ENCODE results near the gene NFKB2.

The NFKB2 gene

DNA sequence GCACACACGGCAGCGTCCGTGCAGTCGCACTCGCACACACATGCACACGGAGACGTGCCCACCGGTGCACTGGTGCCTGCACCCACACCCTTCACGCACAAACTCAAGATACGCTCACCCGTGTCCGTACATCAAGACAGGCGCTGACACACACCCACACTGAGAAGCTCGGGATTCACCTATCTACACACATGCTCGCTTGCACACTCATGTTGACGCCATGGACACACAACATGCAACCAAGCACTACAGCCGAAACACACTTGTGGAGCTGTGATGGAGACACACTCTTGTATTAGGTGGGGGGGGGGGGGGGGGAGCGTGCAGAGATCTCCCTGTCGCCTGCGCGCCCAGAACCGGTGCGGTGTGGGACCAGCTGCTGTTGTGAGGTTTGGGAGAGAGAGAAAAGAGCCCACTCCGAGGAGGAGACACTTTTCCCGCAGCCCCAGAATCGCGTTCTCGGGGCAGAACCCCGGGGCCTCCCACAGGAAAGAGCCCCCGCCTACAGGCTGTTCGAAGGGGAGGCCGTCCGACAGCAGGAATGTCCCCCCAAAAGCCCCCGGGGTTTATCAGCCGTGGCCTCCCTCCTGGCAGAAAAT lies 605 bp upstream of the NFKB2 start:
- no peak for DNase-seq (ENCODE audit: low read depth in 2 of 2)

DNA sequence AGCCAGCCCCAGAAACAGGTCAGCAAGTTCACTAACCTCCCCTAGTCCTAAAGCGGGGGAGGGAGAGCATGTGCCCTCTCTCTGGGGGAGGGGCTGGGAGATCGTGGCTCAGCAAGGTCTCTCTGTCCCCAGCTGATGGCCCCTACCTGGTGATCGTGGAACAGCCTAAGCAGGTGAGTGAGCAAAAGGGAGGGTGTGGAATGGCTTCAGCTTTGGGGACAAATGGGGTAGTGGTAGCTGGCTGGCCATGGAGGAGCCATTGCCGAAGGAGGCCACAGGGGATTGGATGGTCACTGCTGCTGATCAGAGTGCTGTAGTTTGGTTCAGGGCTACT lies 779 bp downstream of the NFKB2 start:
- no peak for DNase-seq (ENCODE audit: low read depth in 2 of 2)

DNA sequence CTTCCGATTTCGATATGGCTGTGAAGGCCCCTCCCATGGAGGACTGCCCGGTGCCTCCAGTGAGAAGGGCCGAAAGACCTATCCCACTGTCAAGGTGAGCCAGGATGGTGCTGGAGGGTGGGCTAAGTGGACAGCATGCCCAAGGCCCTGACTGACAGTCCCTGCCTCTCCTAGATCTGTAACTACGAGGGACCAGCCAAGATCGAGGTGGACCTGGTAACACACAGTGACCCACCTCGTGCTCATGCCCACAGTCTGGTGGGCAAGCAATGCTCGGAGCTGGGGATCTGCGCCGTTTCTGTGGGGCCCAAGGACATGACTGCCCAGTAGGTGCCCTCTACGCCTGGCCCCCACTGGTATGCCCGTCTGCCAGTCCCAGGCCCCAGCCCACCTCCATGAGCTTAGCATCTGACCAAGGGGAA lies 1.2 kb downstream of the NFKB2 start:
- no peak for DNase-seq (ENCODE audit: low read depth in 2 of 2)

DNA sequence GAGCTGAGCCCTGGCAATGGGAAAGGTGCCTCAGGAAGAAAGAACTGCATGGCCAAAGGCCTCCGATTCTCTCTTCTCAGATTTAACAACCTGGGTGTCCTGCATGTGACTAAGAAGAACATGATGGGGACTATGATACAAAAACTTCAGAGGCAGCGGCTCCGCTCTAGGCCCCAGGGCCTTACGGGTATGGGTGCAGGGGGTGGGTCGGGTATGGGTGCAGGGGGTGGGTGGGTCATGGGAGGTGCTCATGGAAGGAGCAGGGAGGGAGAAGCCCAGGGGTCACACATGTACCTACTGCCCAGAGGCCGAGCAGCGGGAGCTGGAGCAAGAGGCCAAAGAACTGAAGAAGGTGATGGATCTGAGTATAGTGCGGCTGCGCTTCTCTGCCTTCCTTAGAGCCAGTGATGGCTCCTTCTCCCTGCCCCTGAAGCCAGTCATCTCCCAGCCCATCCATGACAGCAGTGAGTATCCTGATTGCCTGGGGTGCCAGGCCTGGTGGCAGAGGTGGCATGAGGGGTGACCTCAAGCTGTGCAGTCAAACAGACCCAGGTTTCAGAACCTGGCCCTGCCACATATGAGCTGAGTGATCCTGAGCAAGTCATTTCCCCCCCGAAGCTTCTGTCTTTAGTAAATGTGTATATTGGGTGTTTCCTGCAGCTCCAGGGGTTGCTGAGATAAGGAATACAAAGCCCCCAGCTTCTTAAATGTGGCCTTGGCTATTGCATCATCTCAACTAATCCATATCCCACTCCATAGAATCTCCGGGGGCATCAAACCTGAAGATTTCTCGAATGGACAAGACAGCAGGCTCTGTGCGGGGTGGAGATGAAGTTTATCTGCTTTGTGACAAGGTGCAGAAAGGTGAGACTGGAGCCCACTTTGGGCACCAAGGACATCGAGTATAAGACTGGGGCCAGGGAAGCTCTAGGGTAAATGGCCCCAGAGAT lies 2.0 kb downstream of the NFKB2 start:
- no peak for DNase-seq (ENCODE audit: low read depth in 2 of 2)

DNA sequence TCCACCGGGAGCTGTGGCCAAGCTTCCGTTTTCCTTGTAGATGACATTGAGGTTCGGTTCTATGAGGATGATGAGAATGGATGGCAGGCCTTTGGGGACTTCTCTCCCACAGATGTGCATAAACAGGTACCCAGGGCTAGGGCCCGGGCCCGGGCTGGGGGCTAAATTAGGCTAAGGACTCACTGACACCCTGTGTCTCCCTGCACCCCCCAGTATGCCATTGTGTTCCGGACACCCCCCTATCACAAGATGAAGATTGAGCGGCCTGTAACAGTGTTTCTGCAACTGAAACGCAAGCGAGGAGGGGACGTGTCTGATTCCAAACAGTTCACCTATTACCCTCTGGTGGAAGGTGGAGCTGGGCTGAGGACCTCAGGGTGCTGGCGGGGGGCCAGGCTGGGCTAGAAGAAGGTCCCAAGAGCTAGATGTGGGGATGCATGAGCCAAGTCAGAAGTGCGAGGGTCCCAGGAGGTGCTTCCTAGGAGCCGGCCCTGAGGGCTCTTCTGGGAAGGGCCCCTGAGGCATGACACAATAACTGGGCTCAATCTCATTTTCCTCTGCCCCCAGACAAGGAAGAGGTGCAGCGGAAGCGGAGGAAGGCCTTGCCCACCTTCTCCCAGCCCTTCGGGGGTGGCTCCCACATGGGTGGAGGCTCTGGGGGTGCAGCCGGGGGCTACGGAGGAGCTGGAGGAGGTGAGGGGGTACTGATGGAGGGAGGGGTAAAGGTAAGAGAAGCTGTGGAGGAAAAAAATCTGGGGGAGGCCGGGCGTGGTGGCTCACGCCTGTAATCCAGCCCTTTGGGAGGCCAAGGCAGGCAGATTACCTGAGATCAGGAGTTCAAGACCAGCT lies 2.9 kb downstream of the NFKB2 start:
- no peak for DNase-seq (ENCODE audit: low read depth in 2 of 2)

DNA sequence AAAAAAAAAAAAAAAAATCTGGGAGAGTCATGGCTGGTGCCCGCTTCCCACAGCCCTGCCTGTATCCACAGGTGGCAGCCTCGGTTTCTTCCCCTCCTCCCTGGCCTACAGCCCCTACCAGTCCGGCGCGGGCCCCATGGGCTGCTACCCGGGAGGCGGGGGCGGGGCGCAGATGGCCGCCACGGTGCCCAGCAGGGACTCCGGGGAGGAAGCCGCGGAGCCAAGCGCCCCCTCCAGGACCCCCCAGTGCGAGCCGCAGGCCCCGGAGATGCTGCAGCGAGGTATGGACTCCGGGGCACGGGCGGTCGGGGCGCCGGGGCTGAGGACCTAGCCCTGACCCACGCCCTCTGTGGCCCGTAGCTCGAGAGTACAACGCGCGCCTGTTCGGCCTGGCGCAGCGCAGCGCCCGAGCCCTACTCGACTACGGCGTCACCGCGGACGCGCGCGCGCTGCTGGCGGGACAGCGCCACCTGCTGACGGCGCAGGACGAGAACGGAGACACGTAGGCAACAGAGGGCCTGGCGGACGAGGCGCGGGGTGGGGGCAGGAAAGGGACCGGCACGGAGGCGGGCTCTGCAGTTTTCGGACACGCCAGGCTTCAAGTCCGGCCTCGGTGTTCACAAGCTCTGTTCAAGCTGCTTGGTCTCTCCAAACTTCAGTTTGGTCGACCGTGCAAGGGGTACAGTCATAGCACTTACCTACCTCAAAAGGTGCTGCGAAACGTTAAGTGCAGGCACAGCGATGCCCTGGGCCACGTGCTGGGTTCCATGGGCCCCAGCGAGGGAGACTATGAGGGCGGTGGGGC lies 3.9 kb downstream of the NFKB2 start:
- peak; percentile 74 to 78 for DNase-seq (ENCODE audit: low read depth in 2 of 2)

DNA sequence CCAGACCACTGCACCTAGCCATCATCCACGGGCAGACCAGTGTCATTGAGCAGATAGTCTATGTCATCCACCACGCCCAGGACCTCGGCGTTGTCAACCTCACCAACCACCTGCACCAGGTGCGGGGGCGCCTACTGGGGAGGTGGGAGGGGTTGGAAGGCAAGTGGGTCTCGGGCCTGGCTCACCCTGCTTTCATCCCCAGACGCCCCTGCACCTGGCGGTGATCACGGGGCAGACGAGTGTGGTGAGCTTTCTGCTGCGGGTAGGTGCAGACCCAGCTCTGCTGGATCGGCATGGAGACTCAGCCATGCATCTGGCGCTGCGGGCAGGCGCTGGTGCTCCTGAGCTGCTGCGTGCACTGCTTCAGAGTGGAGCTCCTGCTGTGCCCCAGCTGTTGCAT lies 4.6 kb downstream of the NFKB2 start:
- DNase-seq (ENCODE audit: low read depth in 2 of 2), result no peak

DNA sequence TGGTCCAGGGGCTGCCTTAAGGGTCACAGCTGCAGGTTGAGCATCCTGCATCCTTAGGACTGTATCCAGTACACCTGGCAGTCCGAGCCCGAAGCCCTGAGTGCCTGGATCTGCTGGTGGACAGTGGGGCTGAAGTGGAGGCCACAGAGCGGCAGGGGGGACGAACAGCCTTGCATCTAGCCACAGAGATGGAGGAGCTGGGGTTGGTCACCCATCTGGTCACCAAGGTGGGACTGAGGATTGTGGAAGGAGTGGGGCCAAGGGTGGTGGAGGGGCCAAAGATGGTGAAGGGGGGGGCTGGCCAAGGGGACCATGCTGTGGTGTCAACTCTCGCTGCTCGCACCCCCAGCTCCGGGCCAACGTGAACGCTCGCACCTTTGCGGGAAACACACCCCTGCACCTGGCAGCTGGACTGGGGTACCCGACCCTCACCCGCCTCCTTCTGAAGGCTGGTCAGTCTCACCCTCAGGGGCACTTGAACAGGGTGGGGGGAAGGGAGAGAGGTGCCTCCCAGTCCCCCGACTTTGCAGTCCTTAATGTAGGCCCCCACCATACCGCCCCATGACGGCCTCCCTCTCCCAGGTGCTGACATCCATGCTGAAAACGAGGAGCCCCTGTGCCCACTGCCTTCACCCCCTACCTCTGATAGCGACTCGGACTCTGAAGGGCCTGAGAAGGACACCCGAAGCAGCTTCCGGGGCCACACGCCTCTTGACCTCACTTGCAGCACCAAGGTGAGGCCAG lies 5.3 kb downstream of the NFKB2 start:
- no peak for DNase-seq (ENCODE audit: low read depth in 2 of 2)

DNA sequence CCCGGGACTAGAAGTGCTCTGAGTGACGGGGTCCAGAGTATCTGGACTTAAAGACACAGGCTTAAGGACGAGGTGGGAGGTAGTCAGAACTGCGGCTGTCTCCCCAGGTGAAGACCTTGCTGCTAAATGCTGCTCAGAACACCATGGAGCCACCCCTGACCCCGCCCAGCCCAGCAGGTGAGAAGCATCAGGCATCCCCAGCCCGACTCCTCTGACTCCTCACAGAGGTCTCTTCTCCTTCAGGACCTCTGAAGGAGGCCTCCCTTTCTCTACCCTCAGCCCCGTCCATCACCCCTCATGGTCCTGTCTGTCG lies 5.8 kb downstream of the NFKB2 start:
- no peak for DNase-seq (ENCODE audit: low read depth in 2 of 2)

DNA sequence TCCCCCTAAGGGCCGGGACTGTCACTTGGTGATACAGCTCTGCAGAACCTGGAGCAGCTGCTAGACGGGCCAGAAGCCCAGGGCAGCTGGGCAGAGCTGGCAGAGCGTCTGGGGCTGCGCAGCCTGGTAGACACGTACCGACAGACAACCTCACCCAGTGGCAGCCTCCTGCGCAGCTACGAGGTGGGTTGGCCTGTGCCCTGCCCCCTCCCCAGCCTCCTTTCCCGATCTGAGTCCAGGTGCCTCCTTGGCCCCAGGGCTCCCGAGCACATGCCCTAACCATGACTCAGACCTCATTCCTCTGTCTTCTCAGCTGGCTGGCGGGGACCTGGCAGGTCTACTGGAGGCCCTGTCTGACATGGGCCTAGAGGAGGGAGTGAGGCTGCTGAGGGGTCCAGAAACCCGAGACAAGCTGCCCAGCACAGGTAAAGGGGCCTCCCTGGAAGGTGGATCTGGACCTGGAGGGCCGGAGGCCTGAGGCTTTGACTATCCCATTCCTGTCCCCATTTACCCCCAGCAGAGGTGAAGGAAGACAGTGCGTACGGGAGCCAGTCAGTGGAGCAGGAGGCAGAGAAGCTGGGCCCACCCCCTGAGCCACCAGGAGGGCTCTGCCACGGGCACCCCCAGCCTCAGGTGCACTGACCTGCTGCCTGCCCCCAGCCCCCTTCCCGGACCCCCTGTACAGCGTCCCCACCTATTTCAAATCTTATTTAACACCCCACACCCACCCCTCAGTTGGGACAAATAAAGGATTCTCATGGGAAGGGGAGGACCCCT lies 6.4 kb downstream of the NFKB2 start:
- no peak for DNase-seq (ENCODE audit: low read depth in 2 of 2)

DNA sequence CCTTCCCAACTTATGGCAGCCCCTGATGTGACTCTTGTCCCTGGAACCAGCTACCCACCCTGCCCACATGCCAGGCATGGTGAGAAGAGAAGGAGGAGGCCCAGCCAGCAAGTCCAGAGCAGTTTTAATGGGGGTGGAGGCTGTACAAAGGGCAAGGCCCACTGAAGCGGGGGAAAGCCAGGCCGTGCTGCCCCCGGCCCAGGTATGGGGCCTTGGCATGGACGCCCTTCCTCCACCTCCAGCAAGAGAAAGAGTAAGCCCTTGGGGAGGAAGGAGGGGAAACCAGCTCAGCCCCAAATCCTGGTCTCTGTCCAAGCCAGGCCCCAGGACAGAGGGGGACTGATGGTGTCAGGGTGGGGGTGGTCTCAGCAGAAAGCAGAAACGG lies 7.0 kb downstream of the NFKB2 start:
- no peak for DNase-seq (ENCODE audit: low read depth in 2 of 2)

DNA sequence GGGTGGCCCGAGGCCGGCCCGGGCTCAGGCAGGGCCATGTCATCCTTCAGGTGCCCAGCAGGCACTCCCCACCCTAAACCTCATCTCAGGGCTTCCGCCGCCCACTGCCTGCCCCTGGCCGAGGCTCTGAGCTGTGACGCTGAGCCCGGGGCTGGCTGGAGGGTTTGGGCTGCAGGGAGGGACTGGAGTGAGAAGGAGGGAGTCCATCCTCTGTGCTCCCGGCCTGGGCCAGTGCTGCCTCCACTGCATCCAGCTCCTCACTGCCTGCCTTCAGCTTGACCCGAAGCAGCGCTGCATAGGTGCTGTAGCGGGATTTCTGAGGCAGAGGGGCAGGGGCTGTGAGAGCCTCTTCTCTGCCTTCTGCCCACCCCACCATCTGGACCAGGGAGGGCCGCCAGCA lies 7.6 kb downstream of the NFKB2 start:
- DNase-seq (ENCODE audit: low read depth in 2 of 2), result no peak

DNA sequence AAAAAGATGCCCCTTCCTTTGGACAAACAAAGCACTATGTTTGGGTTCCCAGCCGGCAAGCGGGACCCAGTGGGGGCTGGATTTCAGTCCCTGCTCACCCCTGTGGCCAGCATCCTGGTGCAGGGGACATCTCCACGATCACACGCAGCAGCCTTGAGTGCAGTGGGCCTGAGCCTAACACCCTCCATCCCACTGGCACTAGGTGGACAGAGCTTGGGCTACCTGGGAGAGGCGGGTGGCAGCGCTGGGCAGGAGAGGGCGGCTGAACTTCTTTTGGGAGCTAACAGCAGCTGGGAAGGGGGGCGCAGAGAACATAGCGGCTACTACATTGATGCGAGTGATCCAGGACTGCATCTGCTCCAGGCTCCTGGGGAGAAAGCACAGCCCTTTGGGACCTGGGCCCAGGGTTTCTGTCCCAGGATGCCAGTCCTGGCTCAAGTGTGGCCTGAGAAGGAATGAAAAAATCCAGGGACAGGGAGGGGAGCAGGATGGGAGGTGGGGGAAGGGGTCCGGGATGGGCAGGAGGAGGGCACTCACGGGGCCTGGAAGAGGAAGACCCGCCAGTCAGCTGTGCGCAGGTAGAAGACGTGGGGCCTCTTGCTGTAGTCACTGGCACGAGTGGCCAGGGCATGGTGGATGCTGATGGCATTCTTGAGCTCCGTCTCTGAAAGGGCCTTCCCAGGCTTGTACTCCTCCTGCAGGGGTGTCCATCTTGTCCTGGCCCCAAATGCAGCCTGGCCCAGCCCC lies 9.0 kb downstream of the NFKB2 start:
- no peak for DNase-seq (ENCODE audit: low read depth in 2 of 2)

DNA sequence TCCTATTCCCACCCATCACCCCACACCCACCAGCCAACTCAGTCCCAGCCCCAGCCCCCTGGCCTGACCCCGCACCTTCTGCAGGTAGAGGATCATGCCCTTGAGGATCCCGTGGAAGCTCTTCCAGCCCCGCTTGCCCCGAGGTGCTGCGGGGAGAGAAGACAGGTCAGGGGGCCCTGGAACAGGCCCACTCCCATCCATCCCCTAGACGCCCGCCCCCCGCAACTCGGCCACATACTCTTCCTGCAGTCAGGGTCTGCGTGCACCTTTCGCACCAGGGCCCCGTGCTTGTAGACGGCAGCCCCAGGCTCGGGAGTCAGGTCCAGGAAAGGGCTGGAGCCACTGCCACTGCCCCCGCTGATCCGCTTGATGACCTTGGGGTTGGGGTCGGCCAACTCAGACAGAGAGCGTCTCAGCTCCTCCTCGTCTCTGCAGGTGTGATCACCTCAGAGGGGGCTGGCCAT lies 9.6 kb downstream of the NFKB2 start:
- no peak for DNase-seq (ENCODE audit: low read depth in 2 of 2)

DNA sequence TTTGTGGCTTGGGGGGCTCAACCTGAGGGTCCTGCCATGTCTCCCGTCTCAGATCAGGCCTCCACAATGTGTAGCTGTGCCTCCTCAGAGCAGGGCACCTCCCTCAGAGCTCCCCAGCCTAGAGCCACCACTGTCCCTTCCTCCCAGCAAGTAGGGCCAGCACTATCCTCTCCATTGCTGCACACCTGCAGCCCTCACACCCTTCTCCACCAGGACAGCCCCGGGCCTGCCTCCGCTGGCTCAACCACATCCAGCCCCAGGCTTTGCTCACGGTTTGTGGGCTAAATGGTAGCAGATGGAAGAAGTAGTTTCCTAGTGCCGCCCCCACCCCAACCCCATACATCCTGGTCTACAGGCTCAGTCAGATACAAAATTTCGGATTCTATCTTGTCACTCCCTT lies 10.1 kb downstream of the NFKB2 start:
- DNase-seq (ENCODE audit: low read depth in 2 of 2), result no peak

DNA sequence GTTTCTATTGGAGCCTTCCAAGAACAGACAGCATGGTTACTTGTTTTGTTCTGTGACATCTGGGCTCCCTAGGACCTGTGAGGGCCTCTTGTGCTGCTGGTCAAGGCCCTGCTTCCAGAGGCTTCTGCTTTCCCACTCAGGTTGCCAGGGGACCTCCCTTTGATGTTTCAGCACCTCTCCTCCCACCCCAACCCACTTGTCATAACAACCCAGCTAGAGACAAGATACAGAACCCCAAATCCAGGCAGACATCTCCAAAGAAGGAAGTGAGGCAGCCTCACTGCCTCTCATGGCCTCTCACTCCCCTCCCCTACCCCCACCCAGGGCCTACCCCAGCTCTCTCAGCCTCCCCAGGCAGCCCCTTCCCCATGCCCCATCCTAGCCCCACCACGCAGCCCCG lies 11.3 kb downstream of the NFKB2 start:
- DNase-seq (ENCODE audit: low read depth in 2 of 2), result no peak

DNA sequence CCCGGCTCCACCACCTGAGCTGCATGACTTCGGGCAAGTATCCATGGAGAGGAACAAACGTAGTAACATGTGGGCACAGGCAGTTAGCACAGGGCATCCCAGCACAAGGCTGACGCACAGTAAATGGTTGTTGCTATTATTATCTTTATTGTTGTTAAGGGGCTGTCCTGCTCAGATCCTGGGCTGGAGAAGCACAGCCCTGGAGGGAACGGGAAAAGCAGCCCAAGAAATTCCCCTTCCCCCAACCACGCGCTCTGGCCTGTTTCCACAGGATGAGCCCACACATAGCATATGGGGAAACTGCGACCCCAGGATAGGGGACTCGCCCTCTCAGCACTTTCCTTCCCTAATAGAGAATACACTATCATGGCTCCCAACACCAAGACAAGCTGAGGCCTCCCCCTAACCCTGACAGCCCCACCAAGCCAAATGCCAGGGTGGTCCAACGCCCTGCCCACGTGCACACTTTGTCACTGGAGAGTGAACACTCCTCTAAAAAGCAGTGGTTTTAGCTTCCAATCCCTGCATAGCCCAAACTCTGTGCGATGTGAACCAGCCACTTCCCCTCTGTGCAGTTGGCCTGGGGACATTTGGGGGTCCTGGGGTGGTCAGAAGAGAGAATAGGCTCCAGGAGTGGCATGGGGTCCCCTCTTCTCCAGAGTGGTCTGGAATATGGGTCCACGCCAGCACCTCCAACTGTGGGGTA lies 12.1 kb downstream of the NFKB2 start:
- DNase-seq (ENCODE audit: low read depth in 2 of 2), result no peak

DNA sequence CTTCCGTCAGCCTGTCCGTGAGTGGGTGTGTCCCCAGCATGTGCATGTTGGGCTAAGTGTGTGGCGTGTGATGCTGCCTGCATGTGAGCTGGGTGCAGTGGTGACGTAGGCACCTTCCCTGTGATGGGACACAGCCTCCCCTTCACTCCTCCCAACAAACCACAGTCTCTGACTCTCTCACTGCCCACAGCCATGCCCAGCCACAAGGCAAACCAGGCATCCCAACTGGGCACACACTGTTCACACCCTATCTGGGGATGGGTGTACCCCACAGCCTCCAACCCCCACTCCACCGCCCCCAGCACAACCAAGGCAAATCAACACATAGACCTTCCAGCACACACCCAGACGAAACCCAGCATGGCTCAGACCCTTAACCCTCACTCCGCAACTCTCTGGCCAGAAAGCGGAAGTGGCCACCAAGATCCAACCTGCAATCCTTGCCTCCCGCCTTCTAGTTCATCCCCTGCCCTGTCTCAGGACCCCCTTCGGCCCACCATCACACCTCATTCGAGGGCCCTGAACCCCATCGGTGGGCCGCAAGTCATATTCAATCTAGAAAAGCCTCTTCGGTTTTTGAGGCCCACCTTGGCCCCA lies 12.7 kb downstream of the NFKB2 start:
- DNase-seq (ENCODE audit: low read depth in 2 of 2), result no peak
